ENCODE measurements around the gene TSPEAR. TPM values are rescaled to one million over a fixed set of nuclear protein-coding genes. Genes with fewer than 3 reads are reported as not detected.

TSPEAR gene
- total and polyA plus RNA-seq, 9 of the 15 experiments (the other 6 are each of a cell fraction or from before 2014, with no cell fraction given): not detected

DNA sequence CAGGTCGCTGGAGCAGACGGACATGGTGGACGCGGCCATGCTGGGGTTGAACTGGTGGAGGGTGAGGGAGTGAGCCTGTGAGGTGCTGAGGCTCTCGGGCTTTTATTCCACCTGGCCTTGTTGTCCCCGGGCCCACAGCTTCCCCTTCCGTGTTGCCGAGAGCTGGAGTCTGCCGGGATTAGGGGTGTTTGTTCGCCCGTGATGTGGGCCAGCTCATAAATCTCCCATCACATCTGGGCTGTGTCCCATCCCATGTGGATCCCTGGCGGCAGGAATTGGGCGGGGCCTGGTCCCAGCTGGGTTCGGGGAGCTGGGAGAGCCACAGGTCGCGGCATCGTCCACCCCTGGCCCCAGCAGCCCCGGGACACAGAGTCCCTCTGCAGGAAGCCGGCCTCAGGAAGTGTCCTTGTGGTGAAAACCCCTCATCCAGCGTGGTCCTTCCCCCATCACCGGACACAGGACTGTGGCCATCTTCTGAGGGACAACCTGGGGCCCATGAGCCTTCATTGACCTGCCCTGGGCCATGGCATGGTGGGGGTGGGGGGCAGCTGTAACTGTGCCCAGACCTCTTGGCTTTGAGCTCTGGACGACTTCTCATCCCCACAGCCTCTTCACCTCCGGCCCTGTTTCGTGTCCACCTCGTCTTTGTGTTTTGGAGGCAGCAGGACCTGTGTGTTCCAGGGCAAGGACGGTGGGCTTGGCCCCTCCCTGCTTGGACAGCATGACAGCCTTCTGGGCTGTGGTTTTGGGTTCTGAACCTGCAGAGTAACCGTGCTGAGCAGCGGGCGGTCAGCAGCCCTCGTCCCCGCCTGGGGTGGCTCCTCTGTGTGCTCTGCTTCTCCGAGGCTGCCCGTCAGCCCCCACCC, 118.7 kb downstream of the TSPEAR start, which contains the start of gene KRTAP10-6:
KRTAP10-6 (minus strand) TSS at position 60 of the 866 bp plus-strand sequence; CDS start at position 39, 21 bp downstream.
- 28% methylated on average over 32 of the region's 33 CpGs for WGBS (ENCODE audit: insufficient coverage, low coverage, missing lambda C conversion rate)
- FAIRE-seq: no peak
- peak within 1 kb of the TSS; percentile 12 to 13; a peak in 2 of 4 replicates for H3K9ac ChIP-seq (ENCODE audit: insufficient read depth in 1 of 2, low read depth in 2 of 2, low read length in 2 of 2)
- no peak for DNase-seq (ENCODE audit: extremely low read depth in 1 of 4, low spot score in 3 of 4)
- intact Hi-C loops (cut with micrococcal nuclease) (no loop called here), in situ Hi-C loops (cut with MboI) (no loop called here)
- H4K20me1 ChIP-seq (replicated peaks; ENCODE audit: control insufficient read depth, insufficient read depth, low read length): no peaks in the 10 kb centered on the region
- H3K4me3 ChIP-seq: no peak within 1 kb of the TSS
- ChIA-PET CTCF (ENCODE audit: low intra/inter-chr PET ratio) (no interaction called here), POLR2A (interaction anchor here (1.2 kb wide), 1 partner anchor 19 kb away, joined by 5 read pairs; the partner anchor contains the start of gene KRTAP10-4)
- peaks cover 0 to 15% of the 10 kb centered on the region in 2 experiments; a peak in 2 of 5 replicates for H3K27me3 ChIP-seq (ENCODE audit: control insufficient read depth in 2 of 2, insufficient read depth in 2 of 2, low read length in 2 of 2)
- peak within 1 kb of the TSS; percentile 79; the same call in 1 of the 2 replicates for H3K4me2 ChIP-seq (ENCODE audit: insufficient read depth, low read length)
- no peaks in the 10 kb centered on the region for H3K36me3 ChIP-seq (ENCODE audit: control insufficient read depth, insufficient read depth, low read length)
- H2AFZ ChIP-seq (ENCODE audit: low read depth, low read length): peak within 1 kb of the TSS; percentile 81
- no peak for ATAC-seq
- peaks cover 24 to 37% of the 10 kb centered on the region in 2 experiments for H3K4me1 ChIP-seq (replicated peaks in 1 of 2; ENCODE audit: control insufficient read depth in 2 of 2, insufficient read depth in 2 of 2, low read length in 2 of 2)
- H3K9me1 ChIP-seq (ENCODE audit: control insufficient read depth, insufficient read depth, low read length): no peaks in the 10 kb centered on the region
- no peaks in the 10 kb centered on the region for H3K79me2 ChIP-seq (ENCODE audit: control insufficient read depth, insufficient read depth, low read length)
- BruUV-seq (replicated peaks): no TSS peak
- peak within 1 kb of the TSS; percentile 62; the same call in 2 of the 3 replicates for H3K27ac ChIP-seq (ENCODE audit: extremely low read depth, low read depth, low read length)
- no peaks in the 10 kb centered on the region; the same call in 1 of the 2 replicates for H3K9me3 ChIP-seq (replicated peaks; ENCODE audit: control insufficient read depth, insufficient read depth, low read depth, low read length)
- TF ChIP-seq BCOR (IDR thresholded peaks at IDR 0.05) (no peak), SMARCA5 (IDR thresholded peaks at IDR 0.05) (no peak), HMG20B (CRISPR knock-in tag; IDR thresholded peaks at IDR 0.05) (no peak), ESRRA (IDR thresholded peaks at IDR 0.05; ENCODE audit: borderline replicate concordance, low read depth) (no peak), NR4A1 (CRISPR knock-in tag; IDR thresholded peaks at IDR 0.05) (no peak), NR4A1 (tag; IDR thresholded peaks at IDR 0.05) (peak; percentile 25; the same call in 1 of the 2 replicates), SNIP1 (IDR thresholded peaks at IDR 0.05; ENCODE audit: low read depth) (no peak), ELF1 (tag; IDR thresholded peaks at IDR 0.05) (0 out of 2 replicates have a peak, but pooled peaks have one; percentile 37), MEIS2 (IDR thresholded peaks at IDR 0.05; ENCODE audit: partially characterized antibody) (peak; percentile 4), FOXP1 (CRISPR knock-in tag; IDR thresholded peaks at IDR 0.05) (no peak), CHD2 (IDR thresholded peaks at IDR 0.05; ENCODE audit: low read depth, low read length) (no peak), DACH1 (IDR thresholded peaks at IDR 0.05; ENCODE audit: partially characterized antibody) (no peak), MEF2D (tag; conservative IDR thresholded peaks at IDR 0.05; ENCODE audit: low read depth) (no peak)
- TF ChIP-seq, protein P1, sequence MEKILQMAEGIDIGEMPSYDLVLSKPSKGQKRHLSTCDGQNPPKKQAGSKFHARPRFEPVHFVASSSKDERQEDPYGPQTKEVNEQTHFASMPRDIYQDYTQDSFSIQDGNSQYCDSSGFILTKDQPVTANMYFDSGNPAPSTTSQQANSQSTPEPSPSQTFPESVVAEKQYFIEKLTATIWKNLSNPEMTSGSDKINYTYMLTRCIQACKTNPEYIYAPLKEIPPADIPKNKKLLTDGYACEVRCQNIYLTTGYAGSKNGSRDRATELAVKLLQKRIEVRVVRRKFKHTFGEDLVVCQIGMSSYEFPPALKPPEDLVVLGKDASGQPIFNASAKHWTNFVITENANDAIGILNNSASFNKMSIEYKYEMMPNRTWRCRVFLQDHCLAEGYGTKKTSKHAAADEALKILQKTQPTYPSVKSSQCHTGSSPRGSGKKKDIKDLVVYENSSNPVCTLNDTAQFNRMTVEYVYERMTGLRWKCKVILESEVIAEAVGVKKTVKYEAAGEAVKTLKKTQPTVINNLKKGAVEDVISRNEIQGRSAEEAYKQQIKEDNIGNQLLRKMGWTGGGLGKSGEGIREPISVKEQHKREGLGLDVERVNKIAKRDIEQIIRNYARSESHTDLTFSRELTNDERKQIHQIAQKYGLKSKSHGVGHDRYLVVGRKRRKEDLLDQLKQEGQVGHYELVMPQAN (IDR thresholded peaks at IDR 0.05; ENCODE audit: borderline replicate concordance): no peak
- TF ChIP-seq, protein P2, sequence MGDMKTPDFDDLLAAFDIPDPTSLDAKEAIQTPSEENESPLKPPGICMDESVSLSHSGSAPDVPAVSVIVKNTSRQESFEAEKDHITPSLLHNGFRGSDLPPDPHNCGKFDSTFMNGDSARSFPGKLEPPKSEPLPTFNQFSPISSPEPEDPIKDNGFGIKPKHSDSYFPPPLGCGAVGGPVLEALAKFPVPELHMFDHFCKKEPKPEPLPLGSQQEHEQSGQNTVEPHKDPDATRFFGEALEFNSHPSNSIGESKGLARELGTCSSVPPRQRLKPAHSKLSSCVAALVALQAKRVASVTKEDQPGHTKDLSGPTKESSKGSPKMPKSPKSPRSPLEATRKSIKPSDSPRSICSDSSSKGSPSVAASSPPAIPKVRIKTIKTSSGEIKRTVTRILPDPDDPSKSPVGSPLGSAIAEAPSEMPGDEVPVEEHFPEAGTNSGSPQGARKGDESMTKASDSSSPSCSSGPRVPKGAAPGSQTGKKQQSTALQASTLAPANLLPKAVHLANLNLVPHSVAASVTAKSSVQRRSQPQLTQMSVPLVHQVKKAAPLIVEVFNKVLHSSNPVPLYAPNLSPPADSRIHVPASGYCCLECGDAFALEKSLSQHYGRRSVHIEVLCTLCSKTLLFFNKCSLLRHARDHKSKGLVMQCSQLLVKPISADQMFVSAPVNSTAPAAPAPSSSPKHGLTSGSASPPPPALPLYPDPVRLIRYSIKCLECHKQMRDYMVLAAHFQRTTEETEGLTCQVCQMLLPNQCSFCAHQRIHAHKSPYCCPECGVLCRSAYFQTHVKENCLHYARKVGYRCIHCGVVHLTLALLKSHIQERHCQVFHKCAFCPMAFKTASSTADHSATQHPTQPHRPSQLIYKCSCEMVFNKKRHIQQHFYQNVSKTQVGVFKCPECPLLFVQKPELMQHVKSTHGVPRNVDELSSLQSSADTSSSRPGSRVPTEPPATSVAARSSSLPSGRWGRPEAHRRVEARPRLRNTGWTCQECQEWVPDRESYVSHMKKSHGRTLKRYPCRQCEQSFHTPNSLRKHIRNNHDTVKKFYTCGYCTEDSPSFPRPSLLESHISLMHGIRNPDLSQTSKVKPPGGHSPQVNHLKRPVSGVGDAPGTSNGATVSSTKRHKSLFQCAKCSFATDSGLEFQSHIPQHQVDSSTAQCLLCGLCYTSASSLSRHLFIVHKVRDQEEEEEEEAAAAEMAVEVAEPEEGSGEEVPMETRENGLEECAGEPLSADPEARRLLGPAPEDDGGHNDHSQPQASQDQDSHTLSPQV (IDR thresholded peaks at IDR 0.05): no peak
- TF ChIP-seq, protein P3, sequence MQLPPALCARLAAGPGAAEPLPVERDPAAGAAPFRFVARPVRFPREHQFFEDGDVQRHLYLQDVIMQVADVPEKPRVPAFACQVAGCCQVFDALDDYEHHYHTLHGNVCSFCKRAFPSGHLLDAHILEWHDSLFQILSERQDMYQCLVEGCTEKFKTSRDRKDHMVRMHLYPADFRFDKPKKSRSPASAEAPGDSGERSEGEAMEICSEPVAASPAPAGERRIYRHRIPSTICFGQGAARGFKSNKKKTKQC (CRISPR knock-in tag; IDR thresholded peaks at IDR 0.05): no peak
